HepG2 (cell line): ENCODE results near the gene HMGN4. TPM values are rescaled to one million over a fixed set of nuclear protein-coding genes. Genes with fewer than 3 reads are reported as not detected.
A peak's percentile ranks its signal among the peaks of the same experiment; 100 is the strongest.

Experiments
- ATF6 ChIP-seq: sonication (generic); formaldehyde crosslinking; conservative IDR thresholded peaks from 2 replicates; pipeline ENCODE4 v1.4.0; 2020; ENCODE audit warnings: missing genetic modification reagents
- CHD4 ChIP-seq: fragments of 200-600 bp; sonication (generic); IDR thresholded peaks from 2 replicates; pipeline ENCODE4 v1.7.0; 2017; ENCODE audit warnings: mild to moderate bottlenecking, low read length, borderline replicate concordance
- DNMT1 ChIP-seq: sonication (generic); formaldehyde crosslinking; IDR thresholded peaks from 2 replicates; pipeline ENCODE4 v1.5.1; 2020; ENCODE audit warnings: mild to moderate bottlenecking, missing genetic modification reagents
- HHEX ChIP-seq: IDR thresholded peaks from 2 replicates; pipeline ENCODE4 v1.6.1; 2016; ENCODE audit warnings: control low read depth
- HMGXB3 ChIP-seq: sonication (generic); formaldehyde crosslinking; IDR thresholded peaks from 2 replicates; pipeline ENCODE4 v1.4.0; 2020; ENCODE audit warnings: missing genetic modification reagents, borderline replicate concordance
- LCORL ChIP-seq, 2 experiments: fragments of 450-650 bp in 1 of 2; sonication (generic) in 1 of 2; formaldehyde crosslinking in 1 of 2; IDR thresholded peaks; 2 replicates each; pipeline versions ENCODE4 v1.5.0 to v1.6.1; 2017 to 2020; ENCODE audit warnings: antibody characterized with exemption in 1 of 2, missing genetic modification reagents in 1 of 2
- MED1 ChIP-seq: sonication (generic); formaldehyde crosslinking; IDR thresholded peaks from 2 replicates; pipeline ENCODE4 v1.4.0; 2020; ENCODE audit warnings: missing genetic modification reagents
- MZF1 ChIP-seq: sonication (generic); formaldehyde crosslinking; IDR thresholded peaks from 2 replicates; pipeline ENCODE4 v1.8.1; 2023; ENCODE audit warnings: mild to moderate bottlenecking, missing genetic modification reagents, borderline replicate concordance
- NFE2 ChIP-seq: sonication (generic); formaldehyde crosslinking; IDR thresholded peaks from 2 replicates; pipeline ENCODE4 v1.4.0; 2020; ENCODE audit warnings: missing genetic modification reagents
- NR0B2 ChIP-seq: sonication (generic); formaldehyde crosslinking; IDR thresholded peaks from 2 replicates; pipeline ENCODE4 v1.4.0; 2020; ENCODE audit warnings: mild to moderate bottlenecking, missing genetic modification reagents
- NRL ChIP-seq: sonication (generic); formaldehyde crosslinking; IDR thresholded peaks from 2 replicates; pipeline ENCODE4 v1.5.0; 2020; ENCODE audit warnings: missing genetic modification reagents, mild to moderate bottlenecking, moderate library complexity, borderline replicate concordance
- POLR2A ChIP-seq, 2 experiments: IDR thresholded peaks; 2 replicates each; pipeline ENCODE4 v1.6.1; 2011; ENCODE audit warnings: low read depth in 2 of 2, low read length in 2 of 2, mild to moderate bottlenecking in 1 of 2, moderate library complexity in 1 of 2; ENCODE audit not compliant: insufficient read depth in 1 of 2
- PRDM10 ChIP-seq: sonication (generic); formaldehyde crosslinking; IDR thresholded peaks from 2 replicates; pipeline ENCODE4 v1.4.0; 2020; ENCODE audit warnings: low read depth, missing genetic modification reagents
- SAP130 ChIP-seq: IDR thresholded peaks from 2 replicates; pipeline ENCODE4 v1.6.1; 2016; ENCODE audit warnings: low read depth
- SMARCE1 ChIP-seq: fragments of 450-650 bp; IDR thresholded peaks from 2 replicates; pipeline ENCODE4 v1.6.1; 2017; ENCODE audit warnings: borderline replicate concordance
- ZBTB25 ChIP-seq: IDR thresholded peaks from 2 replicates; pipeline ENCODE4 v1.6.1; 2018; ENCODE audit warnings: missing genetic modification reagents
- ZNF101 ChIP-seq: sonication (generic); formaldehyde crosslinking; IDR thresholded peaks from 2 replicates; pipeline ENCODE4 v1.4.0; 2020; ENCODE audit warnings: mild to moderate bottlenecking, low read depth, missing genetic modification reagents, borderline replicate concordance
- polyA plus RNA-seq, 8 experiments: library from polyadenylated mRNA; depleted of rRNA in 3 of 8; stranded (reverse) in 7 of 8; unstranded in 1 of 8; fragments of >200 nt; fragmentation: Illumina TruSeq in 4 of 8; extraction: Trizol in 4 of 8; gene quantifications; 2 replicates each; pipeline versions ENCODE4 v1.2.1 to v1.2.3, GENCODE V29; 2011 to 2016; ENCODE audit warnings: low read depth in 4 of 8, missing spikeins in 1 of 8, mixed read lengths in 1 of 8; ENCODE audit not compliant: insufficient read depth in 1 of 8
- total RNA-seq, 5 experiments: library from RNA; depleted of rRNA; stranded (reverse); fragments of >200 nt; fragmentation: Illumina TruSeq; extraction: Trizol; gene quantifications; 2 replicates each; pipeline ENCODE4 v1.2.3, GENCODE V29; 2016; ENCODE audit warnings: low read depth in 1 of 5

The HMGN4 gene
- total and polyA plus RNA-seq, 2 of the 13 experiments (the other 11 are each of a cell fraction or from before 2014, with no cell fraction given), result 39.9 to 52.1 TPM

GRCh38 chr6:26520850-26521599 is 17.1 kb upstream of the HMGN4 start (continued):
- TF ChIP-seq ATF6 (CRISPR knock-in tag) (peak; percentile 57; the same call in 1 of the 2 replicates), SMARCE1 (no peak), CHD4 (no peak; the same call in 1 of the 2 replicates), HMGXB3 (no peak), NR0B2 (no peak), MZF1 (CRISPR knock-in tag) (no peak), LCORL (IDR thresholded peaks at IDR 0.05) (no peak), LCORL (CRISPR knock-in tag; IDR thresholded peaks at IDR 0.05) (no peak), ZNF101 (CRISPR knock-in tag) (no peak), NRL (CRISPR knock-in tag) (no peak), POLR2A (IDR thresholded peaks at IDR 0.05; ENCODE audit: insufficient read depth in 1 of 2, low read depth in 2 of 2, low read length in 2 of 2) (peak; percentile 21 to 70), HHEX (CRISPR knock-in tag) (no peak), NFE2 (no peak; the same call in 1 of the 2 replicates), ZBTB25 (CRISPR knock-in tag) (0 out of 2 replicates have a peak, but pooled peaks have one; percentile 21), SAP130 (peak; percentile 7; the same call in 1 of the 2 replicates), PRDM10 (no peak), DNMT1 (CRISPR knock-in tag) (no peak), MED1 (CRISPR knock-in tag) (peak; percentile 69)
